GM19043 (cell line): ENCODE data around the gene TMEM69.
"Not testable (repeated sequence)": the region's sequence is repeated elsewhere in the genome, so short reads cannot be mapped to it uniquely, and the experiment has no call there.

Experiments
- ATAC-seq: cut with Tn5 transposase; IDR thresholded peaks from one replicate; pipeline ENCODE4 v1.9.1; 2021; ENCODE audit warnings: low read depth; ENCODE audit not compliant: unreplicated experiment

TMEM69 gene

GRCh38 chr1:45730075-45730779 is 42.2 kb downstream of the TMEM69 start:
- ATAC-seq = no peak

GRCh38 chr1:45730780-45731319 is 42.9 kb downstream of the TMEM69 start:
- ATAC-seq = no peak

GRCh38 chr1:45739137-45739536 is 51.2 kb downstream of the TMEM69 start:
- ATAC-seq = no peak

- ATAC-seq = not testable (repeated sequence)
Observed at GRCh38 chr1:45739641-45740156, 51.7 kb downstream of the TMEM69 start.
